HL-60 (cell line): ENCODE results near the gene RAD1.

Experiments
- GABPA ChIP-seq: IDR thresholded peaks from 2 replicates; pipeline ENCODE4 v1.6.1; 2012; ENCODE audit warnings: low read depth
- TF ChIP-seq, protein P1 (sequence below): IDR thresholded peaks from one replicate; pipeline ENCODE4 v1.5.1; 2011; ENCODE audit warnings: low read length, control low read depth, inconsistent platforms; ENCODE audit not compliant: insufficient read depth

DNA sequence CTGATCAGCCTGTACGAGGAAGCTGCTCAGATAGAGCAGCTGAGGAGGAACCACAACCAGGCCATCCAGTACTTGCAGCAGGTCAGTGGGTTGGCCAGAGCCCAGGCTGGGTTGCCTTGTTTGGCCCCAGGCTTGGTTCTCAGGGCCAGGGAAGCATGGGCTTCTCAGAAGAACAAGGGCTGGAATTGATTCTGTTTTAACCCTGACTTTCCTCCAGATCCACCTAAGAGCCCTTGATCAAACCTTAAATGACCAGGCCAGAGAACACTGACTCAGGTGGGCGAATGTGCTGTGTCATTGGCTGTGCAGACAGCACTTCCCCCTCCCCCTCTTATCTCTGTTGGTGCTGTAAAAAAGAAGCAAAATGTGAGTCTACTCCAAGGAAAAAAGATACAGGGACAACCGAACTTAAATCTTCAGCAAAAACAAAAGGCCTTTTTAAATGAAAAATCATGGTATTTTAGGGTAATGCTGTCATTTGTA is 48.3 kb downstream of the RAD1 start:
- TF ChIP-seq, protein P1, sequence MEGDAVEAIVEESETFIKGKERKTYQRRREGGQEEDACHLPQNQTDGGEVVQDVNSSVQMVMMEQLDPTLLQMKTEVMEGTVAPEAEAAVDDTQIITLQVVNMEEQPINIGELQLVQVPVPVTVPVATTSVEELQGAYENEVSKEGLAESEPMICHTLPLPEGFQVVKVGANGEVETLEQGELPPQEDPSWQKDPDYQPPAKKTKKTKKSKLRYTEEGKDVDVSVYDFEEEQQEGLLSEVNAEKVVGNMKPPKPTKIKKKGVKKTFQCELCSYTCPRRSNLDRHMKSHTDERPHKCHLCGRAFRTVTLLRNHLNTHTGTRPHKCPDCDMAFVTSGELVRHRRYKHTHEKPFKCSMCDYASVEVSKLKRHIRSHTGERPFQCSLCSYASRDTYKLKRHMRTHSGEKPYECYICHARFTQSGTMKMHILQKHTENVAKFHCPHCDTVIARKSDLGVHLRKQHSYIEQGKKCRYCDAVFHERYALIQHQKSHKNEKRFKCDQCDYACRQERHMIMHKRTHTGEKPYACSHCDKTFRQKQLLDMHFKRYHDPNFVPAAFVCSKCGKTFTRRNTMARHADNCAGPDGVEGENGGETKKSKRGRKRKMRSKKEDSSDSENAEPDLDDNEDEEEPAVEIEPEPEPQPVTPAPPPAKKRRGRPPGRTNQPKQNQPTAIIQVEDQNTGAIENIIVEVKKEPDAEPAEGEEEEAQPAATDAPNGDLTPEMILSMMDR, result no peak
- no peak for TF ChIP-seq GABPA
